ENCODE results near the gene LACC1.

Gene LACC1

DNA sequence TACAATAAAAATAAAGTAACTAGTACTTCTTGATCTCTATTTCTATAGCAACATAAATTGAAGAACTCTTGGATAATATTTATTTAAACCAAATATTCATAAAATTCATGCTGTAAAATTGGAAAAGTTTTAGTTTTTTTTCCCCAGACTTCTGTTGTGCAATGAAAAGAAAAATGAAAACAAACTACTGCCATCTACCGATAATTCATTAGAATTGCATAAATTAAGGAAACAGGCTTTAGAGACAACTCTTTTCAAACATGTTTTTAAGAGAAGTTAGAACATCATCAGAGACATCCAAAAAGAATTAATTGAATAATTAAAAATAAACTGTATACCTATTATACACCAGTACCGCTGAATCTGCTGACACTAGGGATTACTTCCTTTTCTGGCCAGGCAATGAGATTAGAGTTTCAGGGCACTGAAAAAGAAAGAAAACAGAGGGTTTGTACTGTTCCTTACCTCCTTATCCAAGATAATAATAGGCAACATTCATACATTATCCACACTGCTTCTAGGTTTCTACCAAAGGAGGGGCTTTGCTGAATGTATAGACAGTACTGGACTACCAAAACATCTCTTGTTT lies 5.1 kb upstream of the LACC1 start:
- peak overlapping the region; percentile 95 for H3K27ac ChIP-seq (ENCODE audit: low read depth, low read length)
- H3K4me1 ChIP-seq (ENCODE audit: control insufficient read depth, low read length): peaks cover 43% of the 10 kb centered on the region
- peaks cover 11% of the 10 kb centered on the region for H3K9me3 ChIP-seq (ENCODE audit: control insufficient read depth, insufficient read depth, low read length)
- no peaks in the 10 kb centered on the region; the same call in 1 of the 2 replicates for H3K9me2 ChIP-seq (replicated peaks; ENCODE audit: control insufficient read depth, low read length)
- H3K79me2 ChIP-seq (ENCODE audit: control insufficient read depth, low read length): peaks cover 41% of the 10 kb centered on the region
- no peak for TF ChIP-seq EZH2phosphoT487 (IDR thresholded peaks at IDR 0.05; ENCODE audit: borderline replicate concordance, low read length)
- TF ChIP-seq, protein P1, sequence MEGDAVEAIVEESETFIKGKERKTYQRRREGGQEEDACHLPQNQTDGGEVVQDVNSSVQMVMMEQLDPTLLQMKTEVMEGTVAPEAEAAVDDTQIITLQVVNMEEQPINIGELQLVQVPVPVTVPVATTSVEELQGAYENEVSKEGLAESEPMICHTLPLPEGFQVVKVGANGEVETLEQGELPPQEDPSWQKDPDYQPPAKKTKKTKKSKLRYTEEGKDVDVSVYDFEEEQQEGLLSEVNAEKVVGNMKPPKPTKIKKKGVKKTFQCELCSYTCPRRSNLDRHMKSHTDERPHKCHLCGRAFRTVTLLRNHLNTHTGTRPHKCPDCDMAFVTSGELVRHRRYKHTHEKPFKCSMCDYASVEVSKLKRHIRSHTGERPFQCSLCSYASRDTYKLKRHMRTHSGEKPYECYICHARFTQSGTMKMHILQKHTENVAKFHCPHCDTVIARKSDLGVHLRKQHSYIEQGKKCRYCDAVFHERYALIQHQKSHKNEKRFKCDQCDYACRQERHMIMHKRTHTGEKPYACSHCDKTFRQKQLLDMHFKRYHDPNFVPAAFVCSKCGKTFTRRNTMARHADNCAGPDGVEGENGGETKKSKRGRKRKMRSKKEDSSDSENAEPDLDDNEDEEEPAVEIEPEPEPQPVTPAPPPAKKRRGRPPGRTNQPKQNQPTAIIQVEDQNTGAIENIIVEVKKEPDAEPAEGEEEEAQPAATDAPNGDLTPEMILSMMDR (IDR thresholded peaks at IDR 0.05; ENCODE audit: low read depth, low read length, poor library complexity, severe bottlenecking): peak; percentile 47
- H3K36me3 ChIP-seq (ENCODE audit: control insufficient read depth, low read length): peaks cover 66% of the 10 kb centered on the region
- no peaks in the 10 kb centered on the region for H3K27me3 ChIP-seq (ENCODE audit: control insufficient read depth, low read length)
- no peak overlapping the region for H3K4me3 ChIP-seq (ENCODE audit: low read length)
- H4K20me1 ChIP-seq (ENCODE audit: control insufficient read depth, insufficient read depth, low read depth, low read length): no peaks in the 10 kb centered on the region
- H3F3A ChIP-seq (ENCODE audit: control insufficient read depth, insufficient read depth): peaks cover 38% of the 10 kb centered on the region
- peak overlapping the region; percentile 95 for H3K4me2 ChIP-seq (ENCODE audit: low read length)

DNA sequence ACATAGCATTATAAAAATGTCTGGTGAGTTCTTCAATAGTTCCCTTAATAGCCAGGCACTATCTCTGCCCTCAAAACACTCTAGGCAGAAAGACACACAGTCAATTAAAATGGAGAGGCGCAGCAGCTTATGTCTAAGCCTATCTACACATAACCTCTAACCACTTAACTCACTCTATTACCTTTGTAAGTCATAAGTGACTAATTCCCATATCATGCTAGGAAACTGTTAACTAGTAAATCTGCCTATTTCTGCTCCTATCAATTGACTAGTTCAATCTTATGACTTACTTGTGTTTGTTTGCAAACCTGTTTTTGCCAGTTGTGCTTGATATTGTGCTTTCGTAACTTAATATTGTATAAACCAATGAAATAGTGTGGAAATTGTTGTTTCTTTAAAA lies 3.3 kb upstream of the LACC1 start:
- Histone ChIP-seq H3K4me1 (ENCODE audit: control insufficient read depth, low read length) (peaks cover 49% of the 10 kb centered on the region), H3K9me3 (ENCODE audit: control insufficient read depth, insufficient read depth, low read length) (peaks cover 11% of the 10 kb centered on the region), H3K79me2 (ENCODE audit: control insufficient read depth, low read length) (peaks cover 57% of the 10 kb centered on the region), H3K27me3 (ENCODE audit: control insufficient read depth, low read length) (no peaks in the 10 kb centered on the region), H4K20me1 (ENCODE audit: control insufficient read depth, insufficient read depth, low read depth, low read length) (no peaks in the 10 kb centered on the region), H3F3A (ENCODE audit: control insufficient read depth, insufficient read depth) (peaks cover 38% of the 10 kb centered on the region), H3K4me3 (ENCODE audit: low read length) (peak overlapping the region; percentile 89), H3K4me2 (ENCODE audit: low read length) (peak overlapping the region; percentile 95), H3K9me2 (replicated peaks; ENCODE audit: control insufficient read depth, low read length) (no peaks in the 10 kb centered on the region; the same call in 1 of the 2 replicates), H3K36me3 (ENCODE audit: control insufficient read depth, low read length) (peaks cover 53% of the 10 kb centered on the region), H3K27ac (ENCODE audit: low read depth, low read length) (peak overlapping the region; percentile 95)
- TF ChIP-seq, protein P1 (IDR thresholded peaks at IDR 0.05; ENCODE audit: low read depth, low read length, poor library complexity, severe bottlenecking): no peak
- no peak for TF ChIP-seq EZH2phosphoT487 (IDR thresholded peaks at IDR 0.05; ENCODE audit: borderline replicate concordance, low read length)

DNA sequence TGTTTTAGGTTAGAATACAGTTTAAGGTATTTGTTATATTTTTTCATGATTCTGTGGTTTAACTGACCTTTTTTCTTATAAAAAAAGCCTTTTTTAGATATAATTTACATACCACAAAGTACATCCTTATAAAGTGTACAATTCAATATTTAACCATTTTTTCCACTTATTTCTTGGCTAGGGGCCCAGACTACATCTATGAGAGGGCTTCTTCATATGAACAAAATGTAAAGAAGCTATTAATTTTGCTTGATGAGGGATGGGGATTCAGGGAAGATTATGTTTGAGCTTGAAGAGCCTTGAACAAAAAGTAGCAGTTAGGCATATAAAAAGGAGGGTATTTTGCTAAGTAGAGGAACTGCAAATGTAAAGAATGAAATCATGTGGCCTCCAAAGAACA lies 2.4 kb upstream of the LACC1 start:
- H3K4me2 ChIP-seq (ENCODE audit: low read length): peak overlapping the region; percentile 95
- H3K79me2 ChIP-seq (ENCODE audit: control insufficient read depth, low read length): peaks cover 67% of the 10 kb centered on the region
- peak overlapping the region; percentile 89 for H3K4me3 ChIP-seq (ENCODE audit: low read length)
- peaks cover 11% of the 10 kb centered on the region for H3K9me3 ChIP-seq (ENCODE audit: control insufficient read depth, insufficient read depth, low read length)
- peak overlapping the region; percentile 95 for H3K27ac ChIP-seq (ENCODE audit: low read depth, low read length)
- H3K27me3 ChIP-seq (ENCODE audit: control insufficient read depth, low read length): no peaks in the 10 kb centered on the region
- peaks cover 58% of the 10 kb centered on the region for H3K4me1 ChIP-seq (ENCODE audit: control insufficient read depth, low read length)
- peaks cover 53% of the 10 kb centered on the region for H3K36me3 ChIP-seq (ENCODE audit: control insufficient read depth, low read length)
- no peaks in the 10 kb centered on the region; the same call in 1 of the 2 replicates for H3K9me2 ChIP-seq (replicated peaks; ENCODE audit: control insufficient read depth, low read length)
- H4K20me1 ChIP-seq (ENCODE audit: control insufficient read depth, insufficient read depth, low read depth, low read length): no peaks in the 10 kb centered on the region
- H3F3A ChIP-seq (ENCODE audit: control insufficient read depth, insufficient read depth): peaks cover 38% of the 10 kb centered on the region
- TF ChIP-seq, protein P1 (IDR thresholded peaks at IDR 0.05; ENCODE audit: low read depth, low read length, poor library complexity, severe bottlenecking): no peak
- no peak for TF ChIP-seq EZH2phosphoT487 (IDR thresholded peaks at IDR 0.05; ENCODE audit: borderline replicate concordance, low read length)
